ENCODE measurements around the gene CHRND.

The CHRND gene

DNA sequence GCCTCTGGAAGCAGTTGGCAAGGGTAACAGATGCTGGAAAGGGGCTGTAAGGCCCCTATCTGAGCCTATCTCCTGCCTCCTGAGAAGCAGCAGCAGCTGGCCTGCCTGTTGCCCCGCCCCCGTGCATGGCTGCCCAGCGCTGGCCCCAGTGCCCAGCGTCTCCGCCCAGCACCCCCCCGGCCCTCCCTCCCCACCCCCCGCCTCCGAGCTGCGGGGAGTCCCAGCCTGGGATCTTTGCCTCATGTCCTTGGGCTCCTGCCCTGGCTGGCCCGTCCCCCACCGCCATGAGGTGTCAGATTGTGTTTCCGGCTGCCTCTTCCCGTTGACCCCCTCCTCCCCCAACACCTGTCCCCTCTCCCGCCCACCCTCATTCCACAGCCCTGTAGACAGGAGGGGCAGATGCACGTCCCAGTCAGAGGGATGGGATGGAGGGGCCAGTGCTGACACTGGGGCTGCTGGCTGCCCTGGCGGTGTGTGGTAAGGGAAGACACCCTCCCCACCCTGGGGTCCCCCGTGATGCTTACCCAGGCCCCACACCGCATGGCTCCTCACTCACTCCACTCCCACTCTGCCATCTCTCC lies at the start of gene CHRND:
Gene CHRND, plus strand, starts transcription at position 370 of the 581 bp plus-strand sequence. Its CDS starts 56 bp downstream, at position 426.
- DNase-seq = no peak

- DNase-seq = no peak
Measured at GRCh38 chr2:232476791-232477190, 49.2 kb upstream of the CHRND start.

- no peak for DNase-seq
Measured at GRCh38 chr2:232477751-232478510, 48.0 kb upstream of the CHRND start.

GRCh38 chr2:232478571-232479340 lies 47.2 kb upstream of the CHRND start:
- no peak for DNase-seq

- no peak for DNase-seq
Measured at GRCh38 chr2:232479341-232480200, 46.4 kb upstream of the CHRND start.

- no peak for DNase-seq
Measured at GRCh38 chr2:232480201-232481190, 45.5 kb upstream of the CHRND start.

DNA sequence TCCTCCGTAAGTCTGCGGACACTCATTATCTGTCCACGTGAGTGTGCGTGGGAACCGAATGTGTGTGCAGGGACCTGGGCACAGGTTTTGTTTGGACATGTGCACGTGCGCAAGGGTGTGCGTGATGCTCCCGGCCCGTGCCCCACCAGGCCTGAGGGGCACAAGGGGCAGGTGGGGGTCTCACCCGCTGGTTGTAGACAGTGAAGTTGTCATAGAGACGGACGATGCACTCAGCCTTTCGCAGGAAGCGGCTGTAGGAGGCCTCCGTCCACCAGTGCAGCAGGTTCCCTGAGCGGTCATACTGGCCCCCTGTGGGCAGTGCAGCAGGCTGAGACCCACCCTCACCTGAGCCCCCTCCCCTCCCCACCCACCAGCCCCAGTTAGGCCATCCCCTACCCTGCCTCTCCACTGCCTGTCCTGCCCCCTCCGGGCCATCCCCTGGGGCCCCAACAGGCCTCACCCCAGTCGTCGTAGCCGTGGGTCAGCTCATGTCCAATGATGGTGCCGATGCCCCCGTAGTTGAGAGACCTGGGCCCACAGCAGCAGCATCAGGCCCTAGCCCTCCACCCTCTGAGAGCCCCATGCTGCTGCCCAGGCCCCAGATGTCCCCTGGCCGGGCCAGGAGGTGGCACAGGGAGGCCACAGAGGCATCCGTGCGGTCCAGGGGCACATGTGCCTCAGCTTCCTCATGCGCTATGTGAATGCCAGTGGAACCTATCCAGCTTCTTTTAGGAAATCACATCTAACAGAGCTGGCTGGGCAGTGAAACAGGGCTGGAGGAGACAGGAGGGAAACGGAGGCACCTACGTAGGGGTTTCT lies 44.4 kb upstream of the CHRND start:
- DNase-seq = no peak

GRCh38 chr2:232482301-232483238 lies 43.4 kb upstream of the CHRND start:
- no peak for DNase-seq

- no peak for DNase-seq
Measured at GRCh38 chr2:232483311-232483922, 42.5 kb upstream of the CHRND start.

DNA sequence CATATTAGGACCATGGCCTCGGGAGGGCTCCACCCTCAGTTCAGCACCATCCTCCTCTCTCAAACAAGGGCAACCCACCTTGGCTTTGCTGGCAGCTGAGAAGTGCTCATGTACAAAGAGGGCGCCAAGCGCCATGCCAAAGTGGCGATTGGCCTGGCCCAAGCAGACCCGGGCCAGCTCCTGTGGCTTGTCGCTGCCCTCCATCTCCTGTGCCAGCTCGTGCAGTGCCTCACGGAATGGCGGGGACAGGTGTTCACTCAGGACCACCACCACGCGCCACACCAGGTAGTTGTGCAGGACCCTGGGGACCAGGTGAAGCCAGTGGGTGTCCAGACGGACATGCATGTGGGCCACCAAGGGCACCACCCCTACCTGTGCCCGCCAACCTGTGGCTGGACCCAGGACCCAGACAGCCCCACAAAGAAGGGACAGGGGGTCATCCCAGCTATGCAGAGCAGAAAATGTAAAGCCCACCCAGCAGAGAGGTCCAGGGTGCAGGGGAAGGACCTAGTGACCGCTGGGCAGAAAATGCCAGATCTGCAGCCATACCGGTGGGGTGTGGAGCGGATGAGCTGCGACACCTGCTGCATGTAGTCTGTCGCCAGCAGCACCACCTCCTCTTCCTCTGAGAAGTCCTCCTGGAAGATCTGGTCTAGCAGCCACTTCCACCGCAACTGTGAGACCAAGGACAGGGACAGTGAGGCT lies 41.9 kb upstream of the CHRND start:
- no peak for DNase-seq

DNA sequence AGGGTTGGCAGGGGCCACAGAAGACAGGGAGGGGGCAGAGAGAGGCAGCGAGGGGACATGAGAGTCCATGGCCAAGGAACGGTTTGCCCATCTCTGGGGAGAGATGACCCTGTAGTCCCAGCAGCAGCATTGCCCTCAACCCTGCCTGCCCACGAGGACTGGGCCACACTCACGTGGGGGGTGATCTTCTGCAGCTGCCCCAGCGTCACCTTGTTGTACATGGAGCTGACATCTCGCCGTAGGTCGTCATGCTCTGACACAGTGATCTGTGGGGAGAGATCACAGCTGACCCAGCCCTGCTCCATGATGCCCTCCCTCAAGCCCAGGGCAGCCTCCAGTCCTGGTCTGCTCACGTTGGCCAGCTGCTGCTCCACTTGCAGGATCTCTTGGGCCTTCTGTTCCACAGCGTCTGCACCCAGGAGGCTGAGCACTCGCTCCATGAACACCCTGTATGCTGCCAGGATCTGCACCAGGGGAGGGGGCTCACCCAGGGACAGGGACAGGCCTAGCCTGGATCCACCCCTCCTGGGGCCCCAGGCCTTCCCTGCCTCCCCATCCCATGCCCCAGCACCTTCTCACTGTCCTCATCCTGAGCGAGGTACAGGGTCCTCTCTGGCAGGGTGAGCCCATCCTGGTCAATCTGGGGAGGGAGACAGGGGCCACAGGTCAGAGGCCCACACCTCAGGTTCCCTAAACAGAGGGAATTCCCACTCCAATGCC lies 41.2 kb upstream of the CHRND start:
- no peak for DNase-seq

- DNase-seq = no peak
Measured at GRCh38 chr2:232485348-232485756, 40.6 kb upstream of the CHRND start.

- no peak for DNase-seq
Measured at GRCh38 chr2:232485757-232486557, 40.0 kb upstream of the CHRND start.

- DNase-seq = no peak
Measured at GRCh38 chr2:232486558-232487384, 39.2 kb upstream of the CHRND start.

DNA sequence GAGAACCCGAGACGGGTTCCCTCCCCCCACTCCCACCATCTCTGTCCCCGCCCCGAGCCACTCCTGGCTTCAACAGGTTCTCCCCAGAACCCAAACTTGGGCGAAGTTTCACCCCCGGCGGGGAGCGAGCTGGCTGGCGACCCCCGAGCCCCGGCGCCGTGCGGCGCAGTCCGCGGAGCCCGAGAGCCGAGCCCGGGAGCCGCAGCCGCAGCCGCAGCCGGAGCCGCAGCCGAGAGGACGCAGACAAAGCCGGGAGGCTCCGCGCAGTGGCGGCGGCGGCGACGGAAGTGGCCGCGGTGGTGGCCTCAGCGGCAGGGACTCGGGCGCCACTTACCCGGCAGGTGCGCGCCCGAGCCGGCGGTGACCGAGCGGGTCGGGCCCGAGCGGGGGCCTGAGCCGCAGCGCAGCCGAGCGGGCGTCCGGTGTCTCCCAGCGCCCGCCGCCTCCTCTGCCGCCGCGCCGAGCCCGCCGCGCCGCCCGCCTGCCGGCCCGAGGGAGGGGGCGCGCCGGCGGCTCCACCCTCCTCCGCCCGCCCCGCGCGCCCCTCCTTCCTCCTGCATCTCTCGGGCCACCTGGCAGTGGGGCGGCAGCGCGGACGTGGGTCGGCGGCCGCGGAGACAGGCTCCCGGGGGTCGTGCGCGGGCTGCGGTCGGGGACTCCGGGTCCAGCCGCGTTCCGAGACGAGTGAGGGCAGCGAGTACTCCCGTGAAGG lies 38.4 kb upstream of the CHRND start, which contains the start of gene ECEL1:
Gene ECEL1, minus strand, starts transcription at position 450 of the 712 bp plus-strand sequence. CDS start 1,181 bp downstream, outside the sequence.
- DNase-seq = peak; percentile 11

All from DMS79 treated with DMSO at 0.1 percent for 48 hours (cell line).